NCI-H82 treated with DMSO at 0.1 percent for 48 hours (cell line): ENCODE measurements around the gene CCDC171.
"Not testable (repeated sequence)": the region's sequence is repeated elsewhere in the genome, so short reads cannot be mapped to it uniquely, and the experiment has no call there.

Source experiments
- DNase-seq: peaks from one replicate; lab custom pipeline; 2025; ENCODE audit not compliant: unreplicated experiment; lab: John Stamatoyannopoulos, UW

CCDC171 gene

GRCh38 chr9:15553528-15553898 lies 670 bp downstream of the CCDC171 start:
- DNase-seq, result no peak

GRCh38 chr9:15570769-15571168 lies 17.9 kb downstream of the CCDC171 start:
- DNase-seq, result no peak

- DNase-seq, result no peak
Measured at GRCh38 chr9:15572200-15572770, 19.4 kb downstream of the CCDC171 start.

GRCh38 chr9:15576350-15577050 lies 23.7 kb downstream of the CCDC171 start:
- DNase-seq, result no peak

- no peak for DNase-seq
Measured at GRCh38 chr9:15578714-15579113, 25.9 kb downstream of the CCDC171 start.

GRCh38 chr9:15584379-15584778 lies 31.5 kb downstream of the CCDC171 start:
- DNase-seq, result no peak

GRCh38 chr9:15592317-15592716 lies 39.5 kb downstream of the CCDC171 start:
- DNase-seq, result no peak

- not testable (repeated sequence) for DNase-seq
Measured at GRCh38 chr9:15592940-15593339, 40.1 kb downstream of the CCDC171 start.

- DNase-seq, result not testable (repeated sequence)
Measured at GRCh38 chr9:15600666-15601330, 48.0 kb downstream of the CCDC171 start.

GRCh38 chr9:15606643-15607472 lies 54.0 kb downstream of the CCDC171 start:
- DNase-seq, result peak; percentile 27

GRCh38 chr9:15612962-15613361 lies 60.1 kb downstream of the CCDC171 start:
- no peak for DNase-seq

GRCh38 chr9:15617782-15618181 lies 64.9 kb downstream of the CCDC171 start:
- no peak for DNase-seq

- DNase-seq, result no peak
Measured at GRCh38 chr9:15618540-15619331, 65.9 kb downstream of the CCDC171 start.

GRCh38 chr9:15622318-15622971 lies 69.6 kb downstream of the CCDC171 start:
- DNase-seq, result no peak

- DNase-seq, result no peak
Measured at GRCh38 chr9:15635752-15636151, 82.9 kb downstream of the CCDC171 start.

GRCh38 chr9:15640121-15640520 lies 87.3 kb downstream of the CCDC171 start:
- DNase-seq, result no peak

- no peak for DNase-seq
Measured at GRCh38 chr9:15641291-15641690, 88.4 kb downstream of the CCDC171 start.

GRCh38 chr9:15642369-15642962 lies 89.6 kb downstream of the CCDC171 start:
- DNase-seq, result peak; percentile 20

- DNase-seq, result no peak
Measured at GRCh38 chr9:15670246-15670645, 117.4 kb downstream of the CCDC171 start.

GRCh38 chr9:15670894-15671293 lies 118.1 kb downstream of the CCDC171 start:
- no peak for DNase-seq
